ENCODE results near the gene ADCY4. TPM values are rescaled to one million over a fixed set of nuclear protein-coding genes. Genes with fewer than 3 reads are reported as not detected.

ADCY4 gene
- total and polyA plus RNA-seq, 2 of the 13 experiments (the other 11 are each of a cell fraction or from before 2014, with no cell fraction given) = 0.03 TPM; not detected in 1

- TF ChIP-seq ZBTB4 (CRISPR knock-in tag; IDR thresholded peaks at IDR 0.05; ENCODE audit: borderline replicate concordance) (no peak), THYN1 (CRISPR knock-in tag; IDR thresholded peaks at IDR 0.05; ENCODE audit: borderline replicate concordance, low read depth) (no peak), REXO4 (CRISPR knock-in tag; IDR thresholded peaks at IDR 0.05; ENCODE audit: borderline replicate concordance) (no peak), POGK (CRISPR knock-in tag; conservative IDR thresholded peaks at IDR 0.05) (peak; percentile 97), SIX1 (CRISPR knock-in tag; IDR thresholded peaks at IDR 0.05; ENCODE audit: borderline replicate concordance) (peak; percentile 65; the same call in 1 of the 2 replicates), ARID5B (CRISPR knock-in tag; IDR thresholded peaks at IDR 0.05) (peak; percentile 80), ZNF816 (CRISPR knock-in tag; IDR thresholded peaks at IDR 0.05; ENCODE audit: borderline replicate concordance) (no peak; the same call in 1 of the 2 replicates), ATF2 (CRISPR knock-in tag; IDR thresholded peaks at IDR 0.05) (peak; percentile 85; the same call in 1 of the 2 replicates), HBP1 (CRISPR knock-in tag; IDR thresholded peaks at IDR 0.05; ENCODE audit: low read depth) (peak; percentile 90), ZNF660 (CRISPR knock-in tag; IDR thresholded peaks at IDR 0.05; ENCODE audit: borderline replicate concordance, low read depth) (no peak), DMTF1 (CRISPR knock-in tag; IDR thresholded peaks at IDR 0.05) (no peak), NFE2L2 (IDR thresholded peaks at IDR 0.05; ENCODE audit: low read length) (no peak)
These were observed 30.9 kb upstream of the ADCY4 start (continued) for GRCh38 chr14:24365600-24366412.

Data from HepG2 (cell line).